ENCODE results near the gene WTAP.
"Not testable (repeated sequence)": the region's sequence is repeated elsewhere in the genome, so short reads cannot be mapped to it uniquely, and the experiment has no call there.

Gene WTAP

GRCh38 chr6:159726918-159727716, at the start of gene WTAP:
Gene WTAP (plus strand): TSS chr6:159727506. CDS start chr6:159736266, 8,760 bp downstream.
- DNase-seq = peak; percentile 97 to 99

- DNase-seq = no peak
These were observed 49.7 kb upstream of the WTAP start for GRCh38 chr6:159677506-159678165.

- no peak for DNase-seq
These were observed 48.7 kb upstream of the WTAP start for GRCh38 chr6:159678574-159678973.

DNA sequence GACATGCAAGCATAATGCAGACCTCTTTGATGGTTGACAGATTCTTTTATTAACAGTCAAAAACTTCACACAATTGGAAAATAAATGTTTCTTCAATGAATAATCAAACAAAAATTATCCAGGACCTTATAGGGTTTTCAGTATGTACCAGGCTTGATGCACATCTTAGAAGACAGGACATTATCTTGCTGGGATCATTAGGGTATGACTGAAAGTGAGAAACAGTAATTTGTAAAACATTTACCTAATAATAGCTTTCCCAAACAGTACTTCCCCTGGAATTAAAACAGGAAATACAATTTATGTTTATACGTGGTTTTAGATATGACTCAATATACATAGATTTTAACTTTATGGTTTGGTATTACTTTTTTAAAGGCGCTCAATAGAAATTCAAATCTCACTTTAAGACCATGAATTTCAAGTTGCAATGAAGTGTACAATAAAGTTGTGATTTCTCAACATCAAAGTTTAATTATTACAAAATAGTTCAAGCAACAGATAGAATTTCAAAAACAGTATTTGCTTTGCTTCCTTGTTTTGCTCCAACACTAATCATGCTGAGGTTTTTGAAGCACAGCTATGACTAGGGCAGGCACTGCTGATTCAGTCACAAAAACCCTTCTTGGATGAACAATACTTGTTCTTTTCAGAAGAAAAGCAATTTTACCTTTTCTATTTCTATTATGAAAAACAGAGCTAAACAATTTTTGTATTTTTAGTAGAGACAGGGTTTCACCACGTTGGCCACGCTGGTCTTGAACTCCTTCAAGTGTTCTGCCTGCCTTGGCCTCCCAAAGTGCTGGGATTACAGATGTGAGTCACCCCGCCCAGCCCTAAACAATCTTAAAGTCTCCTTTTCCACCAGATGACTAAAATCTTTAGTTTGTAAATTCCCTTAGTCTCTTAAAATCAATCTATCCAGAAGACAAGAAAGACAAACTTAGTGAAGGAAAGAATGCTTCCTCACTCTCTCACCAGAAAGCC, 47.9 kb upstream of the WTAP start:
- DNase-seq = no peak

GRCh38 chr6:159680104-159680503, 47.2 kb upstream of the WTAP start:
- no peak for DNase-seq

DNA sequence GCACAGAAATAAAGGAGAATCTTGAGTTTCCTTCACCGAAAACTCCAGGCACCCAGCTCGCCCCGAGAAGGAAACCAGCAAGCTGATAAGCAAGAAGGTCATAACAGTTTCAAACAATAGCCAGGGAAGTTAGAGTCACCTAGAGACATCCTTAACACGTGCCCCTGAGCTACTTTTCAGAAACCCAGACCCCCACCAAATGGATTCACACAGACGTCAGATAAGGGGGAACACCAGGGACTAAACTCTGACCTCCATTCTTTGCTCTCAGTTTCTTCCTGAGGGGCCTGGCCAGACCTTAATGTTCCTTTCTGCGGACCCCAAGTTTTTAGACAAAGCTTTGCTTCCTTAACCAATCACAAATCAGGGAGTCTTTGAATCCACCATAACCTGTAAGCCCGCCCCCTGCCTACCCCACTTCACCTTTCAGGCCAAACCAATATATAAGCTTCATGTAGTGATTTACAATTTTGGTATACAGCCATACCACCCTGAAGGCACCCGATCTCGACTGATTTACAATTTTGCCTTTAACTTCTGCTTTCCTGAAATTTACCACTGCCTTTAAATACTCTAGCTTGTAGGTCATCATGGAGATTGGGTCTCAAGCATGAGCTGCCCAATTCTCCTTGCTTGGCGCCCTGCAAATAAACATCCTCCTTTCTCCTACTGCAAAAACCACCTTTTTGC, 46.0 kb upstream of the WTAP start:
- DNase-seq = no peak

- no peak for DNase-seq
These were observed 45.0 kb upstream of the WTAP start for GRCh38 chr6:159682295-159682694.

- no peak for DNase-seq
These were observed 44.5 kb upstream of the WTAP start for GRCh38 chr6:159682810-159683209.

DNA sequence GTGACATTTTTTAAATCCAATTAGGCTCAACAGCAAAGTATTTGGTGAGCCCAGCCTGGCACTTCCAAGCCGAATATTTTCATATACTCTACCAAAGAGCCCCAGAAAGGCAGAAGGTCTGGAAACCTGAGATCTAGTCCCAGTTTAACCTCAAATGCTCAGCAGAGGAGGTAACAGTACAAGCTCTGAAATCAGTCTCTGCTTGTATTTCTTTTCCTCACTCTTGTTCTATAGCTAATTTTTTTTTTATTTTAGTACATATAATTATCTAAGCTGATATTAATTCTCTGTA, 43.3 kb upstream of the WTAP start:
- DNase-seq = no peak

DNA sequence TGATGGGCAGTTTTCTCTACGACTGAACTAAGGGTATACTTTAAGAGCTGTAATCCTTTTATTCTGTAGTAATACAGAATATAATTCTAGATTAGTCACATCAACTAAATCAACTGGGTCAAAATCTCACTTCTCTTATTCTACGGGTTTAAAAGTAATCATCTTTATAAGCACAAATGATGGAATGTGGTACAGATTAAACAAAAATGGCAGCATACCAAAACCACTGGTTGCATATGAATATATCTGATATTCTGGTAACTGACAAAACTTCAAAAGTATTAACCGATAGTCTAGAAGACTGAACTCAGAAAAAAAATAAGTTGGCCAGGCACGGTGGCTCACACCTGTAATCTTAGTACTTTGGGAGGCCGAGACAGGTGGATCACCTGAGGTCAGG, 41.3 kb upstream of the WTAP start:
- no peak for DNase-seq

DNA sequence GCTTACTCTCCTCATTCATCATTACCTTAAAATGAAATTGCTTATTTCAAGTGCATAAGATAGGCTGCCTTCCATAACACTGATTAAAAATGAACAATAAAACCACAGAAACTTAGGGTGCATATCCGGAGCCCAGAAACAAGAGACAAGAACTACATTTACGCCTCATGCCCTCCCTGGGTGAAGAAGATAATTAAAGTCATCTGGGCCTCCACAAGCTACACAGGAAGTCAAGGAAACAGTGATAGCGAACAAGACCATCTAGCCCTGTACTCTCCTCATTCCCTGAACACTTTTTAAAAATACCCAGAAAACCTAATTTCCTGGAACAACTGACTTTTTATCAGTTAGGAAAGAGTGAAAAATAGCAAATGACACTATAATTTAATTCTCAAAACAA, 40.6 kb upstream of the WTAP start:
- DNase-seq = no peak

DNA sequence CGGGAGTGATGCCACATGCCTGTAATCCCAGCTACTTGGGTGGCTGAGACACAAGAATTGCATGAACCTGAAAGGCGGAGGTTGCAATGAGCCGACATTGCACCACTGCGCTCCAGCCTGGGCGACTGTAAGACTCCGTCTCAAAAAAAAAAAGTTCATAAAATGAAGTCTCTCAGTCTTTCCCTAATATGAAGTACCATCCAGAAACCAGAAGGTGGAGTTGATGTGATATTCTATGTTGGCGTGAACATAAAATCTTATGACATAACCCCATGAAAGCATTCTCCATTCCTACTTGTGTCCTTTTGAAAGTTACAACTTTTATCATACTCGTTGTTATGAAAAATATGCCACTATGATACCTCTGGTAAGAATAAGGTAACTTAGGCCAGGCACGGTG, 40.0 kb upstream of the WTAP start:
- DNase-seq = no peak

GRCh38 chr6:159688266-159688905, 38.9 kb upstream of the WTAP start:
- no peak for DNase-seq

- no peak for DNase-seq
These were observed 38.3 kb upstream of the WTAP start for GRCh38 chr6:159689001-159689400.

GRCh38 chr6:159690135-159690534, 37.2 kb upstream of the WTAP start:
- DNase-seq = not testable (repeated sequence)

DNA sequence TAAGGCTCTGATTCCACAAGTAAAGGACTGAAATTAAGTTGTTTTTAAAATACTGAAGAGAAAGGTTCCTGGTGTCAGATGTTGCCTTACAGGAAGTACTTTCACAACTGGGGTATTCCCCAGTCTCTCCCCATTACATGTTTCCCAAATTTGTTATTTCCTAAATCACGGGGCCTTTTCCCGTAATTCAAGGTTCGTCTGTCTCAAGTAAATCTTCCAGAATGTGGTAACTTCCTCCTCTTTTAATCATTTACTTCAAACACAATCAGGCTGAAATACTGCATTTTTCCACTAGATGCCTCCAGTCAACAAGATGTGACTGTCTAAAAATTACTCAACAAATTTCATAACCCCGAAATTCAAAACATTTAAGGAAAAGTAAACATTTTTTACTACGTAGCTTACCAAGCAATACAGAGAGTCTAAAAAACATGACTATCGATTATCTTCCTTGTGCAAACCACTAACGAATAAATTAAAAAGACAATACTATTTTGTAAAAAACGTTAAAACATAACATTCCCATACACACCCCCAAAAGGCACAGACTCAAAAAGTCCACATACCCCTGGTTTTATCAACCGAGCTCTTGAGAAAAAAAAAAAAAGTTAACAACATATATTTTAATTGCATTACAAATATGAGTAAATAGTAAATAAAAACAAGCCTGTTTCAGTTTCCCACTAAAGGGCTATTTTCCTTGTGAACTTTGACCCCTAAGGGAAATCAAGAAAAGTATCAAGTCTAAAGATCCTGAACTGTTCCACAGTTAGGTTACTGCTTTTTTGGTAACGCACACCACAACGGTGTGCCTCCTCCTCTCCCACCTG, 36.0 kb upstream of the WTAP start:
- DNase-seq = peak in 1 of 2 experiments; percentile 63

DNA sequence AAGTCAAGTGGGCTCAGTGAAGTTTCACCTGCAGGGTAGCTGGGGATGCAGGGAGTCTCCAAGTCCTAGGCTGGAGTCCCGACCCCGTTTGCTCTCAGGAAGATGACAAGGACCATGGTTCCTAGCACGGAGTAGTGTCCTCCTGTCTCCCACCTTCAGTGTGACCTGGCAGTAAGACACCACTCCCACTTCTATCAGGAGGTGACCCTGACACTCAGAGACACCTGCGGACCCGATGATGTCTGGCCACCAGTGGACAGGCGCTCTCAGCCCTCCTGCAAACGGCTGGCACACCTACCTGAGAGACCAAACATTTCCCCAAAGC, 35.4 kb upstream of the WTAP start:
- DNase-seq = peak in 1 of 2 experiments; percentile 18

GRCh38 chr6:159692303-159693127, 34.8 kb upstream of the WTAP start:
- peak; percentile 50 to 55 for DNase-seq

GRCh38 chr6:159693128-159693893, 34.0 kb upstream of the WTAP start, which contains the start of gene SOD2:
Gene SOD2 (minus strand): TSS chr6:159693241. CDS start chr6:159693167, 74 bp downstream.
- DNase-seq = peak; percentile 85 to 91

Data from NCI-H524 (cell line).